Measurements from ENCODE around the gene PFN3.

DNA sequence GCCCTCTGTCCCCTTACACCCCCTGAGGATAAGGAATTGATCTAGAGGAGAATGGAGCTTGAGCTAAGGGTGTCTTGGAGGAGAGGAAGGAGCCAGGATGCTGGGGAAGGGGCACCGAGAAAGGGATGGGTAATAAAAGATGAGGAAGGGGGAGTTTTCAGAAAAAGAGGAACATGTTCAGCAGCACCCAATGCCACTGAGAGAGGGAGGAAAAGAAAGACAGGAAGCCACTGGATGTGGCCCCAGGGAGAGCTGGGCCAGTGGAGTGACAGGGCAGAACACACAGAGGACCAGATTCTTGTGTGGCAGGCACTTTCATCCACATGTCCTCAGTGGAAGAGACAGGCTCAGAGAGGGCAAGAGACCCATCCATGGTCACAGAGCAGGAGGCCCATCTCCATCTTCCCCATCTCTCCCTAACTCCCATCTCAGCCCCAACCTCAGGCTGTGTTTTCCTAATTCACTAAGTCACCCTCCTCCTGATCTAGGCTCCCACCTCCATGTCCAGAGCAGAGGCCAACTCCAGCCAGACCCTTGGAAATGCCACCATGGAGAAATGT, 7.2 kb downstream of the PFN3 start:
- TF ChIP-seq, protein P1, sequence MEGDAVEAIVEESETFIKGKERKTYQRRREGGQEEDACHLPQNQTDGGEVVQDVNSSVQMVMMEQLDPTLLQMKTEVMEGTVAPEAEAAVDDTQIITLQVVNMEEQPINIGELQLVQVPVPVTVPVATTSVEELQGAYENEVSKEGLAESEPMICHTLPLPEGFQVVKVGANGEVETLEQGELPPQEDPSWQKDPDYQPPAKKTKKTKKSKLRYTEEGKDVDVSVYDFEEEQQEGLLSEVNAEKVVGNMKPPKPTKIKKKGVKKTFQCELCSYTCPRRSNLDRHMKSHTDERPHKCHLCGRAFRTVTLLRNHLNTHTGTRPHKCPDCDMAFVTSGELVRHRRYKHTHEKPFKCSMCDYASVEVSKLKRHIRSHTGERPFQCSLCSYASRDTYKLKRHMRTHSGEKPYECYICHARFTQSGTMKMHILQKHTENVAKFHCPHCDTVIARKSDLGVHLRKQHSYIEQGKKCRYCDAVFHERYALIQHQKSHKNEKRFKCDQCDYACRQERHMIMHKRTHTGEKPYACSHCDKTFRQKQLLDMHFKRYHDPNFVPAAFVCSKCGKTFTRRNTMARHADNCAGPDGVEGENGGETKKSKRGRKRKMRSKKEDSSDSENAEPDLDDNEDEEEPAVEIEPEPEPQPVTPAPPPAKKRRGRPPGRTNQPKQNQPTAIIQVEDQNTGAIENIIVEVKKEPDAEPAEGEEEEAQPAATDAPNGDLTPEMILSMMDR (optimal IDR thresholded peaks at IDR 0.05 in 1 of 3, IDR thresholded peaks at IDR 0.05 in 1 of 3, conservative IDR thresholded peaks at IDR 0.05 in 1 of 3; ENCODE audit: extremely low read depth in 1 of 3, insufficient read depth in 2 of 3, low read length in 3 of 3) = no peak
- TF ChIP-seq EZH2 (IDR thresholded peaks at IDR 0.05; ENCODE audit: low read length) = no peak

Data from keratinocyte (primary cell).